DOHH2 (cell line): ENCODE results near the gene CIAO2B.

ENCODE experiments used
- EZH2phosphoT487 ChIP-seq: fragments of 200-600 bp; sonication (generic); IDR thresholded peaks from 2 replicates; pipeline ENCODE4 v1.6.1; 2017; ENCODE audit warnings: borderline replicate concordance, mild to moderate bottlenecking, antibody characterized with exemption, low read length, moderate library complexity, mixed read lengths
- TF ChIP-seq, protein P1 (sequence below): fragments of 200-600 bp; sonication (generic); IDR thresholded peaks from one replicate; pipeline ENCODE4 v1.5.1; 2014; ENCODE audit warnings: antibody characterized with exemption, mild to moderate bottlenecking, low read depth, low read length; ENCODE audit not compliant: poor library complexity, severe bottlenecking

DNA sequence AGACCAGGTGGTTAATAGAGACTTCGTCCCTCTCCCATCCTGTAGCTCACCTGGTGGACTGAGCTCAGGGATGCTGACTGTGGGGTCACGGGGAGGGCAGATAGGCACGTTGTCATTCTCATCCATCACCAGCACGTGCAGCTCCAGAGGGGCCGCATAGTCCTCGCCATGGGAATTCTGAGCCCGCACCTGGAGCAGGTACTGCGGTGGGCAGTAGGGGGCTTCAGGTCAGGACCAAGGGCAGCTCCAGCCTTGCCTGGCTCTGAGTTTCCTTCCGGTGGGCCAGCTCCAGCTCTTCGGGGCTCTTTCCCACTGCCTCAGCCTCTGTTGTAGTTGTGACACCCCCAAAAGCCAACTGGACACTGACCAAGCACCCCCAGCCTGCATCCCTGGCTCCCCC, 21.1 kb downstream of the CIAO2B start:
- TF ChIP-seq, protein P1, sequence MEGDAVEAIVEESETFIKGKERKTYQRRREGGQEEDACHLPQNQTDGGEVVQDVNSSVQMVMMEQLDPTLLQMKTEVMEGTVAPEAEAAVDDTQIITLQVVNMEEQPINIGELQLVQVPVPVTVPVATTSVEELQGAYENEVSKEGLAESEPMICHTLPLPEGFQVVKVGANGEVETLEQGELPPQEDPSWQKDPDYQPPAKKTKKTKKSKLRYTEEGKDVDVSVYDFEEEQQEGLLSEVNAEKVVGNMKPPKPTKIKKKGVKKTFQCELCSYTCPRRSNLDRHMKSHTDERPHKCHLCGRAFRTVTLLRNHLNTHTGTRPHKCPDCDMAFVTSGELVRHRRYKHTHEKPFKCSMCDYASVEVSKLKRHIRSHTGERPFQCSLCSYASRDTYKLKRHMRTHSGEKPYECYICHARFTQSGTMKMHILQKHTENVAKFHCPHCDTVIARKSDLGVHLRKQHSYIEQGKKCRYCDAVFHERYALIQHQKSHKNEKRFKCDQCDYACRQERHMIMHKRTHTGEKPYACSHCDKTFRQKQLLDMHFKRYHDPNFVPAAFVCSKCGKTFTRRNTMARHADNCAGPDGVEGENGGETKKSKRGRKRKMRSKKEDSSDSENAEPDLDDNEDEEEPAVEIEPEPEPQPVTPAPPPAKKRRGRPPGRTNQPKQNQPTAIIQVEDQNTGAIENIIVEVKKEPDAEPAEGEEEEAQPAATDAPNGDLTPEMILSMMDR = no peak
- TF ChIP-seq EZH2phosphoT487 = no peak
